Right lobe of liver (tissue), 6 donors: ENCODE data around the gene BMPER. TPM values are rescaled to one million over a fixed set of nuclear protein-coding genes. Genes with fewer than 3 reads are reported as not detected.

Experiments
- ATAC-seq, 4 donors: fragments of 200-7000 bp; cut with Tn5 transposase; one replicate each; pipeline ENCODE4 v1.9.1; 2020; ENCODE audit warnings: mild to moderate bottlenecking in 4 of 4, moderate library complexity in 4 of 4
- DNase-seq, 3 donors: peaks; one replicate each; pipeline ENCODE4 v3.0.0-alpha.2; 2020
- H3K27ac ChIP-seq, 3 donors: fragments of 200-600 bp; one replicate each; pipeline ENCODE4 v1.8.0; 2022
- H3K27me3 ChIP-seq, 2 donors: fragments of 200-600 bp; one replicate each; pipeline ENCODE4 v1.8.0; 2022
- H3K36me3 ChIP-seq, 4 donors: fragments of 200-600 bp; sonication (generic) in 1 of 4; one replicate each; pipeline versions ENCODE4 v1.5.1 to v1.8.0; 2017 to 2022; ENCODE audit warnings: control low read depth in 1 of 4
- H3K4me1 ChIP-seq, 4 donors: fragments of 200-600 bp; sonication (generic) in 1 of 4; one replicate each; pipeline versions ENCODE4 v1.5.1 to v1.8.0; 2017 to 2022; ENCODE audit warnings: control low read depth in 1 of 4
- H3K4me3 ChIP-seq, 3 donors: fragments of 200-600 bp; one replicate each; pipeline ENCODE4 v1.8.0; 2022
- H3K9me3 ChIP-seq, 4 donors: fragments of 200-600 bp; sonication (generic) in 1 of 4; one replicate each; pipeline versions ENCODE4 v1.5.1 to v1.8.0; 2017 to 2022; ENCODE audit warnings: control low read depth in 1 of 4
- CTCF ChIP-seq, 4 donors: fragments of 200-600 bp in 3 of 4; fragments of 450-650 bp in 1 of 4; IDR thresholded peaks; one replicate each; pipeline versions ENCODE4 v1.5.1 to v1.8.0; 2016 to 2022; ENCODE audit warnings: antibody characterized with exemption in 4 of 4, mild to moderate bottlenecking in 2 of 4
- POLR2A ChIP-seq: fragments of 450-650 bp; IDR thresholded peaks from one replicate; pipeline ENCODE4 v1.6.1; 2017; ENCODE audit warnings: antibody characterized with exemption, mild to moderate bottlenecking
- WGBS: methylation state at CpG from one replicate; pipeline ENCODE4 v1.1.6; 2018; ENCODE audit warnings: low coverage, low lambda C conversion rate; ENCODE audit not compliant: insufficient coverage; ENCODE audit errors: missing lambda C conversion rate; 5-methylcytosine and 5-hydroxymethylcytosine counted together
- intact Hi-C, 2 donors: fragments of 100-400 bp; cut with DNase I; formaldehyde crosslinking; loops; one replicate each; pipeline versions ENCODE4 v1.11.2 to v1.14.1; 2022
- total RNA-seq, 6 experiments: library from RNA; depleted of rRNA in 2 of 6; stranded (reverse); fragments of >200 nt in 2 of 6; fragmentation: NEBNext Ultra II Directional in 3 of 6; extraction: Animal tissue kit (Norgen Biotek cat#: 25700) in 3 of 6; gene quantifications; one replicate each; pipeline versions ENCODE4 v1.1.0 to v1.2.4, GENCODE V29; 2016 to 2023
- donor health status: DM: no; HTN: yes; CAD: no.
- donor health status: DM: no; HTN: no; CAD: no.
- donor health status: DM: no; HTN: no; CAD: no.
- donor health status: DM: no; HTN: yes; CAD: no.
- donor health status: DM: no; HTN: yes; CAD: no.

The BMPER gene
- total RNA-seq, 6 experiments from 2014 or later = 5.8 to 17.1 (median 10.4) TPM

GRCh38 chr7:34074421-34074820 is 169.1 kb downstream of the BMPER start:
- no peak for DNase-seq
- WGBS = 67% methylated on average over 6 of the region's 7 CpGs
- Histone ChIP-seq H3K4me1 (no peaks in the 10 kb centered on the region), H3K27ac (no peak overlapping the region), H3K27me3 (no peaks in the 10 kb centered on the region), H3K4me3 (no peak overlapping the region), H3K9me3 (no peaks in the 10 kb centered on the region), H3K36me3 (no peaks in the 10 kb centered on the region)
- ATAC-seq = no peak
- intact Hi-C loops = no loop called here
- TF ChIP-seq CTCF (IDR thresholded peaks at IDR 0.05) = no peak
- no peak for TF ChIP-seq POLR2A

DNA sequence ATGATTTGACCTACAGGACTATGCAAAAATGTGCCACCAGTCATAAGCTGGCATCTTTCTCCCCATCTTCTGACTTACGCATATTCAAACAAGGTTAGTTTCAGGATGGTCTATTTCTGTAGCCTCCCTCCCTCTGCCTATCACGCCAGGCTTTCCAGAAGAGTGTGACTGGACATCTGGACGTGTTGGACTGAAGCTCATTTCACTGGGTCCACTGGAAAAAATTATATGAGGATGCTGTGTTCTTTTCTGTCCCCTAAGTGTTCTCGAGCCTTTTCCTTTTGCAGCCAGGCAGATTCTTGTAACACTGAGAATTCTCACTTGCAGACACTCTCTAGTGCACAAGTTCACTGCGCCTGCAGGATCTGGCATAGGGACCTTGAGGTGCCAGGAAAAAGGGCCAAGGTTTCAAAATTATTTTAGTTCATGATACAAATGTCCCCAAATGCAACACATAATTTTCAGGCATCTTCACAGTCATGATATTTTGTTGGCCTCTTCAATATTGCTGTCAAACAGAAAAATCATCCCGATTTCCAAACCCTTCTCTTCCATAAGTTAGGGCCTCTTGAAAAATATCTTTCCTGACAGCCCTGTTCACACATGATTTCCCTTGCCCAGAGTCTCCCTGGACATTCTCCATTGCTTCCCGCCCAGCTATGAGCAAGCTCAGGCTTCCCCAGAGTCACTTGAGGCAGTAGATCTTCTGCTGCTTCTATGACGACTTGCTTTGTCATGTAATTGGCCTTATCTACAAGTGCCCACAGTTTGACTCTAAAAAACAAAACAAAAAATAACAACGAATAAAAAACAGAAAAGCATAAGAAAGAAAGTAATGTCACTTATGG is 170.4 kb downstream of the BMPER start:
- Histone ChIP-seq H3K36me3 (no peaks in the 10 kb centered on the region), H3K4me1 (no peaks in the 10 kb centered on the region), H3K27ac (no peak overlapping the region), H3K27me3 (no peaks in the 10 kb centered on the region), H3K4me3 (no peak overlapping the region), H3K9me3 (no peaks in the 10 kb centered on the region)
- intact Hi-C loops = no loop called here
- DNase-seq (no peak), ATAC-seq (no peak)
- TF ChIP-seq CTCF (IDR thresholded peaks at IDR 0.05) (no peak), POLR2A (no peak)
- 59% methylated on average over 8 of the region's 9 CpGs for WGBS

- Histone ChIP-seq H3K4me3 (no peak overlapping the region), H3K27ac (no peak overlapping the region), H3K36me3 (no peaks in the 10 kb centered on the region), H3K4me1 (no peaks in the 10 kb centered on the region), H3K27me3 (no peaks in the 10 kb centered on the region), H3K9me3 (no peaks in the 10 kb centered on the region)
- TF ChIP-seq CTCF (IDR thresholded peaks at IDR 0.05) (no peak), POLR2A (no peak)
- intact Hi-C loops = no loop called here
- 54% methylated on average over 2 of the region's 2 CpGs for WGBS
- ATAC-seq = no peak
- no peak for DNase-seq
These were observed 171.8 kb downstream of the BMPER start for GRCh38 chr7:34077168-34077567.

DNA sequence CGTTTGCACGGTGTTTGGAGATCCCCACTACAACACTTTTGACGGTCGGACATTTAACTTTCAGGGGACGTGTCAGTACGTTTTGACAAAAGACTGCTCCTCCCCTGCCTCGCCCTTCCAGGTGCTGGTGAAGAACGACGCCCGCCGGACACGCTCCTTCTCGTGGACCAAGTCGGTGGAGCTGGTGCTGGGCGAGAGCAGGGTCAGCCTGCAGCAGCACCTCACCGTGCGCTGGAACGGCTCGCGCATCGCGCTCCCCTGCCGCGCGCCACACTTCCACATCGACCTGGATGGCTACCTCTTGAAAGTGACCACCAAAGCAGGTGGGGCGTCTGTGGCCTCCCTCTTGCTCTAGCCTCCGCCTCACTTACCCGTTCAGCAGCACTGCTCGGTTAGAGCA is 173.5 kb downstream of the BMPER start:
- intact Hi-C loops = no loop called here
- H3K36me3 ChIP-seq = no peaks in the 10 kb centered on the region
- DNase-seq = no peak
- WGBS = 81% methylated on average over 9 of the region's 30 CpGs
- no peaks in the 10 kb centered on the region for H3K4me1 ChIP-seq
- no peak overlapping the region for H3K4me3 ChIP-seq
- no peaks in the 10 kb centered on the region for H3K27me3 ChIP-seq
- no peak overlapping the region for H3K27ac ChIP-seq
- TF ChIP-seq POLR2A (no peak), CTCF (IDR thresholded peaks at IDR 0.05) (no peak)
- ATAC-seq = peak in 1 of 4 donors; percentile 19
- no peaks in the 10 kb centered on the region for H3K9me3 ChIP-seq
